NCI-H187 (cell line): ENCODE data around the gene MYORG.

Experiments used
- DNase-seq, 2 experiments: peaks; one replicate each; lab custom pipeline; 2025; lab: John Stamatoyannopoulos, UW

Gene MYORG

GRCh38 chr9:34376596-34377403, at the start of gene MYORG:
Gene MYORG, minus strand, starts transcription at chr9:34376898. Its CDS starts 3,955 bp downstream, at chr9:34372943.
- peak; percentile 64 to 86 for DNase-seq

DNA sequence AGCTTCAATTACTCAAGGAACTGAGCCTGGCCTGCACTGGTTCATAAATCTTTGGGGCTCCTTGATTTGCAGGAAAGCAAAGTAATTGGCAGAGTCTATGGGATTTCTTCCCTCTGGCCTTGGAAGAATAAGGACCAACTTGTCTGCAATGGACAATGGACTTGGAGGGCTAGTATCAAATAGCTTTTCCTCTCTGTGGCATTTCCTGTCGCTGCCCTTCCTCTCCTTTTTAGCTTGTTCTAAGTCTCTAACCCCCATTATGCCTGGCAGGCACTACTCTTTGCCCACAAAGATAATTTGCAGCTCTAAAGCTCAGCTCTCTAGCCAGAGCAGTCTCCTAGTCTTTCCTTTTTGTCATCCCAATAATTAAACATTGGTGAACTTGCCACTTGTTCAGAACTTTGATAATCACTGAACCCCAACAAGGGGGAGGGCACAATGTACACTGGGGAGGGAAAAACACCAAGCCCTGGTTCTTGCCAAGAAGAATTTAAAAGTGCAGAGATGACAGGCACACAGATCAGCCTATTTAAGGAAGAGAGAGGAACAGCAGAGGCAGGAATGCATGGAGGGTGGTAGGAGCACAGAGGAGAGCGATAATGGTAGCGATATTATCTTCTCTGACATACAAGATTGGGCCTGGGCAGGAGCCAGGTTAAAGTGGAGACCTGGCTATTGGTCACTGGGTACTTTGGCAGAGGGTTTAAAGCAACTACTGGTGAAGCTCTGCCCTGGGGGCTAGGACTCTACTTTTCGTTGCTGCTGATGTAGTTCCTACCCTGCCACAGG, 43.2 kb upstream of the MYORG start:
- DNase-seq, result no peak

- peak; percentile 17 to 40 for DNase-seq
Measured at GRCh38 chr9:34417734-34418133, 41.0 kb upstream of the MYORG start.

DNA sequence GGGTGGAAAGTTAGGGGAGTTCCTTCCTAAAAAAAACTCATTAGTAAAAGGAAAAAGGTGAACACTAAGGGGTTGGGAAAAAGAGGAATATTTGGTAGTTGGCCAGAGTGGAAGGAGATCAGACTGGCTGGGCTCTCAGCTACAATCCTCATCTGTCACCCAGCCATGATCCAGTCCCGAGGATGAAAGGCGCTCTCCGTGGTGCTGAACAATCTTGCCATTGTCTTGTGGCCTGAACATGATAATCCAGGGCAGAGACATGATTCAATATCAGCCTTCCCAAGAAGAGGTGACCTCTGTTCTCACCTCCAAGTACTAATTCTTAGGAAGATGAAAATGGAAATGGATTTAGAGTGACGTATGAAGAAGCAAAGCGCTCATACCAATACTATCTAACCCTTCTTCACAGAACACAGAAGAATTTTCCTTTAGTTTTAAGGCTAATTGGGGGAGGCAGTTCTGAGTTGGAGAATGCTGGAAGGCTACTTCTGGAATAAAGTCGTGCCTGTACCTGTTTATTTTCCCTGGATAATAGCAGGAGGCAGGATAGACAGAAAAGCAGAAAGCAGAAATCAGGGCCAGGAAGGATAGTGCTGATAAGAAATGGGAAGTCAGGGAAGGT, 36.6 kb upstream of the MYORG start:
- no peak for DNase-seq

DNA sequence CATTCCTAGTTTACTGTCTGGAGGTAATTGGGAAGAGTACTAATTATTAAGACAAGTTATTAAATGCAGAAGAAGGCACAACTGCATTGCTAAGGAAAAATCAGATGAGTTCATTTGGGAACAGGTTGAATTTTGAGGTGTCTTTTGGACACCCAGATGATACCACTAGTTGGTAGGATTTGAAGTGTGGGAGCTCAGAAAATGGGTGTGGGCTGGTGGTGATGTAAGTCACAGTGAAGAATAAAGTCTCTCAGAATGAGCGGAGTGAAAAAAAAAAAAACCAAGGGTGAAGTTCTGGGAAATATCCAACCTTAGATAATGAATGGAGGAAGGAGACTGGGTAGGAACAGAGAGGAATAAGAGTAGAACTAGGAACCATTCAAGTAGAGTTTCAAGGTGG, 35.6 kb upstream of the MYORG start:
- no peak for DNase-seq

DNA sequence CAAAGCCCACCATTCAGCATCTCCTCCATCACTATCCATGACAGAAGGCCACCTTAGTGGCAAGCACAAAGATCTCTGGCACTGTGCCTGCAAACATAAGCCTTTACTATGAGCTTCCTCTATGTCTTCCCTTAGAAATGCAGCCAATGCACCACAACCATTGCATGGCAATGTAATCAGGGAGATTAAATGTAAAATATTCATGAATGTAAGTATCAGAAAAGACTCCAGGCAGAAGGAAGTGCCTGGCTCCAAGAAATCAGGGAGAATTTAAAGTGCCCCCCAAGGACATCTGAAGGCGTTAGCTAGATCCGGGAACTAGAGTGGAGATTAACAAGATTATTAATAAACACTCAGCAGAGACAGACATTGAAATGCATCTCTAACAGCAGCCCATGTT, 32.5 kb upstream of the MYORG start:
- DNase-seq, result no peak

DNA sequence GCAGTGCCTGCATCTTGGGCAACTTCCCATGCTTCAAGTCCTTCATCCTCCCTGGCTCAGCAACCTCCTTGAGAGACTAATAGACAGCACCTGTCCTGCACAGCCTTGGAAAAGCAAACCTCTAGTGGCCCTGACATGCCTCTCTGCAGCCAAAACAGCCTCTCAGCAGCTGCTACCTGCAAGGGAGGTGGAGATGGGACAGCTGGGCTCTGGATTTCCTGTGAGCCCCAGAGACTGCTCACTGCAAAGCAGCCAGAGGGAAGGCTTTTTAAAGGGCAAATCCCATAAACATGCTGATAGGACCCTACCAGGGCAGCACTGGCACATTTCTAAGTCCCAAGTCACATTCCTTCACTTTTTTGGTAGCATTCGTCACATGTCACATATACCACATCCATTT, 31.5 kb upstream of the MYORG start:
- no peak for DNase-seq

DNA sequence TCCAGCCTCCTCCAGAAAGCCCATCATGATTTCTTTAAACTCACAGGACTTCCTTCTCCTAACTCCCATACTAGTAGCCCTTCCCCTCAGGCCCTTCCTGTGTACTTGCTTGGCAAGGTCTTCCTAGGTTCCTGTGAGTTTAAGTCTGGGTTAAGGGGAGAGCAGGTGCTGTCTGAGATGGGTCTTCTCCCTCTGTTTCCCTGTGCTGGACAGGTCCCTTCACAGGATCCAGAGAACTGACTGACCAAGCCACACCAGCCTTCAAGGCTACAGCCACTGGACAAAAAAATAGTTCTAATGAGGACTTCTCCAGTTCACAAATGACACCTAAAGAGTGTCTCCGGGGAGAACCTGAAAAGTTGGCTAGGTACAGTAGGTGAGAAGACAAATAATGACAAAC, 29.5 kb upstream of the MYORG start:
- no peak for DNase-seq

DNA sequence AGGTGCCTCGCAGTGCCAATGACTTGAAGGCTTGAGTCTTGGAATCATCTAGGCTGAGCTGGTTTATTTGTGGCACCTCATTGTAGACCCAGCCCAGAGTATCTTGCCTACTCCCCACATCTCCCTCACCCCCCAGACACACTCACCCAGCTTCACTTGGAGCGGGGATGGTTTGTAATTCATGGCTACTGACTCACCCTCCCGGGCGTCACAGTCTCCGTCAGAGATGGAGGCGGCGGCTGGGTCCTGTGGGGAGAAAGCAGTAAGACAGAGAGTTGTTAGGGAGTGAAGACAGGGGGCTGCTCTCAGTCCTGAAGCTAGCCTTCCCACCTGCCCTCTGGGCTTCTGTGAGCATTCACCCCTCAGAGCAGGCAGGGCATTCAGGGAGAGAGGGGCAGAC, 29.0 kb upstream of the MYORG start:
- no peak for DNase-seq

DNA sequence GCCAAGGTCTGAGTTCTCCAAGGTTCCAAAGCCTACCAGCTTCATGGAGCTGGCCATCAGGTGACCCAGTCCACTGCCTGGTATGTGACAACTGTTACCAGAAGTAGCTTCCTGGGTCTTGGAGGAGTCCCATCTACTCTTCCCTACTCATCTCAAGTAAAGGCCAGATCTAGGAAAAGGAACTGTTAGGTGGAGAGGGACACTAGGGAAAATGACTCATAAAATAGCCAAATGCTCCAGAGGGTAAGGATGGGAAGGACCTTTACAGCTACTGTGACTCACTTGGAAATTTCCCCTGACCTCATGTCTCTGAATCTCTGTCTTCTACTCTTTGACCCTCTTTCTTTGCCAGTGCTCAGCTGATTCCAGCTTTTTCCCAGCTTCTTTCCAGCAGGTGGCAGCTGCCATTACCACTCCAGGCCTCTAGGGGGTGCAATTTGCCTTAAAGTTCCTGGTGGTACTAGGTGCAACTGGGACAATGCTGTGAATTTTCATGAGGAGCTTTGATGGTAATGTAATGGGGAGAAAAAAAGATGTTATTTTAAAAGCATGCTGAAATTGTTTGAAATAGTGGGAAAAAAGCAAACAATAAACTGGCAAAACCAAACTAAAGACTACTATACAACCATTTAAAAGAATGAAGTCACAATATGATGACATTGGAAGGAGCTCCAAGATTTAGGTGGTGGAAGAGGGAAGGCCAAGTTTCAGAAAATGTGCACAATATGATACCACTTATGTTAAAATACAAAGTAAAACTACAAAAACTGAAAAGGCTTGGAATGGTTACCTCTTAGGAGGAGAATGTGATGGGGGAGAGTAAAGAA, 27.1 kb upstream of the MYORG start:
- peak in 1 of 2 experiments; percentile 2 for DNase-seq

DNA sequence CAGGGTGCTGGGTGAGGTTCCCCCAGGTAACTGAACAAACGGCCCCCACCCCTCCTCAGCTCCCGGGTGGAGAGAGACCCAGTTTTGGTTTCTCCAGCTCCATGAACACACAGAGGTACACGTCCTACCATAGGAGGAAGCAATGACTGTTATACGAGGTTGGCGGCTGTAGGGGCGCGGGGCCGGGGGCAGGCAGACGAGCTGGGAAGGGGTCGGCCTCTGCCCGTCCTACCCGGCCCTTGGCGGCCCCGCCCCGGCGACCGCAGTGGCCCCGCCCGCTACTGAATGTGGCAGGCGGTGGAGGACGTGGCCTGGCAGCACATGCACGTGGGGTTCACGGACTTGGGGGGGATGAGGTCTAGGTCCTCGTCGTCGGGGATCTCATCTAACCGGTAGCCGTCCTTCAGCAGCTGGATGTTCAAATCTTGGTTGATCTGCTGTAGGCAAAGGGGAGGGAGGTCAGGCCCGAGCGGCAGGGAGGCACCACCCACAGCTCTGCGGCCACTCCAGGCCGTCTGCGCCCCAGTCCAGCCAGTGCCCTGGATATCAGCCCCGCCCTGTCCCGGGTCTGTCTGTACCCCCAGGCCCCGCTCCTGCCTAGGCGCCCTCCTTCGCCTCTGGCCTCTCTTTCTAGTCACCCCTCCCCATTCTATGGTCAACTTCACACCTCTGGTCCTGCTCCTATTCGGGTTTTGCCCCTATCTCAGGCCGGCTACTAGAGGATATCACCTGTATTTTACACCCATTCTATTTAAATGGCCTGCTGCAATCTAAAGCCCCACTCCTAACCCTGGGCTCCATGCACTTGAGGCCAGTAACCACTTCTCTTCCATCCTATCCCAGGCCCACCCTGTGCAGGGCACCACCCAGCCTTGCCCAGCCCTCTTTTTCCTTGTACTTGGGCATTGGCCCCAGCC, 24.2 kb upstream of the MYORG start:
- DNase-seq, result no peak

- no peak for DNase-seq
Measured at GRCh38 chr9:34400275-34400674, 23.6 kb upstream of the MYORG start.

DNA sequence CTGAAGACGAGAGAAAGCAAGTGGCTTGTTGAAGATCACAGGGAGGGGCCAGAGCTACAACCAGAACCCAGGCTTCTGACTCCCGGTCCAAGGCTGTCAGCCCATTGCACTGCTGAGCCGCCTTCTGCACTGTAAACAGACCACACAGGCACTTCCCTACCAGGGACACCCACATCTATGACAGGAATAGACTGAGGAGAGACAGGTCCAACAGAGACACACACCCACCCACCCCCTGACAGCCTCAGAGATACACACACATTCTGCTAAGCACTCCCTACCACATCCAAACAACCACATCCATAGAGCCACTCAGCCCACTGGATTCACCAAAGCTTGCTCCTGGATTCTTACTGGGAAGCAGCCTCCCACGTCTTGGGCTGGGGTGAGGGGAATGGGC, 23.0 kb upstream of the MYORG start:
- no peak for DNase-seq

GRCh38 chr9:34398875-34399274, 22.2 kb upstream of the MYORG start:
- no peak for DNase-seq

DNA sequence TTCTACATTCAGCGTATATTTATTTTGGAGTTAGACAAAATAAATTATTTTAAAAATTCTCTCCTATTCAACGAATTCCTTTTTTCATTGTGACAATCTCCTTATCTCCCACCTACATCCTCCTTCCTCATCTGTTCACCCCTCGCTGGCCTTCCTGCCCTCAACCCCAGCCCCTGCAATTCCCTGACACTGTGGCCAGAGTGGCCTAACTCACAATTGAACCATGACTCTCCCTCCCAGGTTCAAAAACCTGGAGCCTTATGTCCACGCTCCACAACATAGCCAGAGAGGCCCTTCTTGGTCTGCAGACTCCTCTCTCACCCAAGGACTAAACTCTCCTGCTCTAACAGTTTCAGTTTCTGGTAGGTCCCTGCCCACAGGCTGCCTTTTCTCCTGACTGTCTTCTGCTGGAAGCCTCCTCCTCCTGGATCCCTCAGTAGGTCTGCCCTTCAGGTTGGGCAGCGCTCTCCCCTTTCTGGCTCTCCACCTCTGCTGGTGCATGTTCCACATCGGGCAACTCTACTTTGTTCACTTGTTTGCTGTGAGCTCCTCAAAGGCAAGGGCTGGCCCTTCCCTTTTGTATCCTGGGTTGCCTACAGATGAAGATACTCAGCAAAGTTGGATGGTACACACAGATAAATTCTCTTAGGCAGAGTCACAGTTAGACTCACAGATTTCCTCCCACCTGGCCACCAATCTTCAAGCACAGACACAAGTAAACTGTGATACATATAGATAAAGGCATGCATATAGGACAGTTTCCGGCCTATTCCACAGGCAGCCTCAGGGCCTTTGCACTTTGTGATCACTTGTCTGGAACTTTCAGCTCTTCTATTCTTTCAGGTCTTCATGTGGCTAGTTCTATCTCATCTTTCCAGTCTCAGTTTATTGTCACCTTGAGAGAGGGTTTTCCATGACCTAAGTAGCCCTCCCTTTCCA, 19.8 kb upstream of the MYORG start:
- no peak for DNase-seq

GRCh38 chr9:34392511-34392910, 15.8 kb upstream of the MYORG start:
- no peak for DNase-seq

GRCh38 chr9:34387239-34387638, 10.5 kb upstream of the MYORG start:
- DNase-seq, result no peak

GRCh38 chr9:34386656-34387055, 10.0 kb upstream of the MYORG start:
- DNase-seq, result no peak

DNA sequence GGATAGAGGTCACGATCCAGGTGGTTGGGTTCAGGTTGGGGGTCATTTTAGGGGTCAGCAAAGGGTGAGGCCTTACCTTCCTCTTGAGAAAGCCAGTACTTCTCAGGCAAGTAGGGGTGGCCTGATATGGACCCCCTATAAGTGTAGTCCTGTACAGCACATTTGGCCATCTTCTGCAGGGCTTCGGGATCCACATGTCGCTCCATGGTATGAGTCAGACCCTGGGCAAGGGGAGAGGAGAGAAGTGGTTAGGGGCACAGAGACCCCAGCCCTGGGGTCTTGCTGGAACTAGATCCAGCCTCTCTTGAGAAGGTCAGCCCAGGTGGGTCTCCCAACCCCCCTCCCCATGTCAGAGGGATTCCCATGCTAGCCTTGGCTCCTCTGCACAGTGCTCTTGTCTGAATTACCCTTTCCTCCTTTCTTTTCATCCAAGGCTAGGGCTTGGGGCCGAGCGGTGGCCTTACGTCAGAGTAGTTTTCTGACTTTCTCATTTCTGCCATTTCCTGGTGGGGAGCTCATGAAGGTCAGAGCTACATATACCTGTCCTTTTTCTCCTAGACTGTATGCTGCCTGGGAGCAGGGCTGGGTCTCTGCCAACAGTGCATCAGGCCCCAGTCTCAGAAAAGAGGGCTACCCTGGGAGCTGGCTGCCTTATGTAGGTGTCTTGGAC, 9.0 kb upstream of the MYORG start:
- DNase-seq, result no peak
